Peyer's patch (tissue), 4 donors: ENCODE results near the gene NDFIP2. TPM values are rescaled to one million over a fixed set of nuclear protein-coding genes. Genes with fewer than 3 reads are reported as not detected.

Experiments used
- DNase-seq, 3 donors: peaks; one replicate each; pipeline ENCODE4 v3.0.0-alpha.2; 2017 to 2019
- H3K27ac ChIP-seq, 4 donors: fragments of 200-600 bp; sonication (generic); one replicate each; pipeline ENCODE4 v1.5.1; 2016 to 2019
- H3K27me3 ChIP-seq, 2 donors: fragments of 200-600 bp; sonication (generic); one replicate each; pipeline ENCODE4 v1.5.1; 2019
- H3K36me3 ChIP-seq, 3 donors: fragments of 200-600 bp; sonication (generic); one replicate each; pipeline ENCODE4 v1.5.1; 2016 to 2019
- H3K4me1 ChIP-seq, 4 donors: fragments of 200-600 bp; sonication (generic); one replicate each; pipeline ENCODE4 v1.5.1; 2016 to 2019
- H3K4me3 ChIP-seq, 4 donors: fragments of 200-600 bp; sonication (generic); 1 replicate in 3 of 4; 2 replicates in 1 of 4; pipeline ENCODE4 v1.5.1; 2016 to 2019; ENCODE audit warnings: mild to moderate bottlenecking in 1 of 4
- H3K9me3 ChIP-seq, 4 donors: fragments of 200-600 bp; sonication (generic); one replicate each; pipeline ENCODE4 v1.5.1; 2016 to 2019; ENCODE audit warnings: mild to moderate bottlenecking in 1 of 4
- POLR2A ChIP-seq, 2 donors: fragments of 450-650 bp; IDR thresholded peaks; one replicate each; pipeline ENCODE4 v1.5.1; 2017; ENCODE audit warnings: antibody characterized with exemption in 2 of 2, mild to moderate bottlenecking in 2 of 2, moderate library complexity in 2 of 2
- total RNA-seq, 4 donors: library from RNA; depleted of rRNA; stranded (reverse); fragments of >200 nt; gene quantifications; one replicate each; pipeline ENCODE4 v1.1.0, GENCODE V29; 2016
- TF ChIP-seq, protein P1 (sequence below), 6 experiments: fragments of 450-650 bp in 4 of 6; fragments of 200-600 bp in 2 of 6; sonication (generic) in 1 of 6; IDR thresholded peaks; one replicate each; pipeline ENCODE4 v1.5.1; 2017 to 2019; ENCODE audit warnings: antibody characterized with exemption in 6 of 6, mild to moderate bottlenecking in 3 of 6, moderate library complexity in 1 of 6

The NDFIP2 gene
- total RNA-seq, 4 donors from 2014 or later: 28.1 to 102 (median 59.6) TPM

GRCh38 chr13:79490824-79491223 is 9.9 kb downstream of the NDFIP2 start:
- Histone ChIP-seq H3K27me3 (no peaks in the 10 kb centered on the region), H3K36me3 (no peaks in the 10 kb centered on the region), H3K4me3 (no peak overlapping the region), H3K4me1 (peaks cover 0 to 10% (median 0%) of the 10 kb centered on the region in 4 donors), H3K27ac (no peak overlapping the region), H3K9me3 (no peaks in the 10 kb centered on the region)
- TF ChIP-seq, protein P1, sequence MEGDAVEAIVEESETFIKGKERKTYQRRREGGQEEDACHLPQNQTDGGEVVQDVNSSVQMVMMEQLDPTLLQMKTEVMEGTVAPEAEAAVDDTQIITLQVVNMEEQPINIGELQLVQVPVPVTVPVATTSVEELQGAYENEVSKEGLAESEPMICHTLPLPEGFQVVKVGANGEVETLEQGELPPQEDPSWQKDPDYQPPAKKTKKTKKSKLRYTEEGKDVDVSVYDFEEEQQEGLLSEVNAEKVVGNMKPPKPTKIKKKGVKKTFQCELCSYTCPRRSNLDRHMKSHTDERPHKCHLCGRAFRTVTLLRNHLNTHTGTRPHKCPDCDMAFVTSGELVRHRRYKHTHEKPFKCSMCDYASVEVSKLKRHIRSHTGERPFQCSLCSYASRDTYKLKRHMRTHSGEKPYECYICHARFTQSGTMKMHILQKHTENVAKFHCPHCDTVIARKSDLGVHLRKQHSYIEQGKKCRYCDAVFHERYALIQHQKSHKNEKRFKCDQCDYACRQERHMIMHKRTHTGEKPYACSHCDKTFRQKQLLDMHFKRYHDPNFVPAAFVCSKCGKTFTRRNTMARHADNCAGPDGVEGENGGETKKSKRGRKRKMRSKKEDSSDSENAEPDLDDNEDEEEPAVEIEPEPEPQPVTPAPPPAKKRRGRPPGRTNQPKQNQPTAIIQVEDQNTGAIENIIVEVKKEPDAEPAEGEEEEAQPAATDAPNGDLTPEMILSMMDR (IDR thresholded peaks at IDR 0.05): no peak
- no peak for DNase-seq

GRCh38 chr13:79491715-79492114 is 10.8 kb downstream of the NDFIP2 start:
- H3K27me3 ChIP-seq: no peaks in the 10 kb centered on the region
- no peak overlapping the region for H3K4me3 ChIP-seq
- no peaks in the 10 kb centered on the region for H3K9me3 ChIP-seq
- TF ChIP-seq, protein P1 (IDR thresholded peaks at IDR 0.05): no peak
- no peak for TF ChIP-seq POLR2A (IDR thresholded peaks at IDR 0.05)
- no peak overlapping the region for H3K27ac ChIP-seq
- no peak for DNase-seq
- H3K36me3 ChIP-seq: no peaks in the 10 kb centered on the region
- H3K4me1 ChIP-seq: peaks cover 0 to 2% (median 0%) of the 10 kb centered on the region in 4 donors

DNA sequence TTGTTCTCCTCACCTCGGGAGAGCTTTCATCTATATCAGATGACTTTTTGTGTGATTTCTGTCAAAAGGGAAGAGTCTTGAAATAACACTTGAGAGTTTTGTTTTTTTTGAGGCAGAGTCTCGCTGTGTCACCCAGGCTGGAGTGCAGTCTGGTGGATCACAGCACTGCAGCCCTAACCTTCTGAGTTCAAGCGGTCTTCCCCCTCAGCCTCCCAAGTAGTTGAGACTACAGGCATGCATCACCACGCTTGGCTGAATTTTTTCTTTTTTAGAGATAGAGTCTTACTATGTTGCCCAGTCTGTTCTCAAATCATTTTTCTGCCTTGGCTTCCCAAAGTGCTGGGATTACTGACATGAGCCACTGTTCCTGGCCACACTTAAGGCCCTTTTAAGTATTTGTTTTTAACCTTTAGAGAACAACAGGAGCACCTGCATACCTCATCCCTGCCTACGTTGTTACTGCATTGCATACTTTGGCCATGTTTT is 11.4 kb downstream of the NDFIP2 start:
- TF ChIP-seq POLR2A (IDR thresholded peaks at IDR 0.05): no peak
- TF ChIP-seq, protein P1 (IDR thresholded peaks at IDR 0.05): no peak

DNA sequence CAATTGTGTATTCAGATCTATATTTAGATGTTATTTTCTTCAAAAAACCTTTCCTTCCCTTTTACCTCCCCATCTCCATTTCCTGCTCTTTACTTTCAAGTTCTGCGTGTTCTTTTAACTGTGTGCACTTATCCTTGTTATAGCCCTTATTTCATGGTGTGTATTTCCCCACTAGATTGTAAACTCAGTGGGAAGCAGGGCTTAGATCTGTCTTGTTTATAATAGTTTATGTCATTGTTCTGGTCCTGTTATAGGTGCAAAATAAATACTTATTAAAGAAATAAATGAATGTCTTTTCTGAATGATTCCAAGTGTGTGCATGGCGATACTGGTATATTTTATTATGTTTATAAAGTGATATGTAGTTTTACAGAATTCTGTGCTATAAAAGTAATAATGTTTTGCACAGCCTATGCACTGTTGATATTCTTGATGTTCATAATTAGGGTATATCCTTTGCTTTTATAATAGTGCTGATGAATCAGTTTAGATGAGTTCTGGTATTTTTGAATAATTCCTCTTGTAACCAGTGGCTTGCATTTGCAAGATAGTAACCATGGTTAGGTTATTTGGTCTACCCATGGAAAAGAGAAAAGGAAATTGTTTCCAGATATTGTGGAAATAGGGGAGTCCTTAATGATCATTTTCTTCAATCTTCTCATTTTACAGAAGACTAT is 12.1 kb downstream of the NDFIP2 start:
- no peak for DNase-seq
- TF ChIP-seq, protein P1 (IDR thresholded peaks at IDR 0.05): no peak
- no peak for TF ChIP-seq POLR2A (IDR thresholded peaks at IDR 0.05)
- Histone ChIP-seq H3K4me1 (no peaks in the 10 kb centered on the region), H3K36me3 (no peaks in the 10 kb centered on the region), H3K27me3 (no peaks in the 10 kb centered on the region), H3K27ac (no peak overlapping the region), H3K4me3 (no peak overlapping the region), H3K9me3 (no peaks in the 10 kb centered on the region)

More for the DNA sequence above, 11.4 kb downstream of the NDFIP2 start:
- H3K4me1 ChIP-seq: no peaks in the 10 kb centered on the region
- H3K36me3 ChIP-seq: no peaks in the 10 kb centered on the region
- no peak overlapping the region for H3K4me3 ChIP-seq
- no peak for DNase-seq
- no peak overlapping the region for H3K27ac ChIP-seq
- no peaks in the 10 kb centered on the region for H3K9me3 ChIP-seq
- no peaks in the 10 kb centered on the region for H3K27me3 ChIP-seq

DNA sequence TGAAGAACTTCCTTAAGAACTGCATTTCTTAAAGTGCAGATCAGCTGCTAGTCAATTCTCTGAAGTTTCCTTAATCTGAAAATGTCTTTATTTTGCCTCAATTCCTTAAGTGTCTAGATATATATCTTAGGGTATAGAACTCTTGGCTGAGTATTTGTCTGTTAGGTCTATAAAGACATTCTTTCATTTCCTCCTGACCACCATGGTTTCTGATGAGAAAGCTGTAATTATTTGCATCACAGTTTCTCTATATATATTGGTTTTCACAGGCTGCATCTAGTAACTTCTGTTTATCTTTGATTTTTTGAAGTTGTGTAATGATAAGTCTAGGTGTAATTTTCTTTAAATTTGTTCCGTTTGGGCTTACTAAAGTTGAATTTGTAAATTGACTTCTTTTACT is 15.2 kb downstream of the NDFIP2 start:
- H3K4me1 ChIP-seq: no peaks in the 10 kb centered on the region
- no peaks in the 10 kb centered on the region for H3K27me3 ChIP-seq
- H3K4me3 ChIP-seq: no peak overlapping the region
- H3K36me3 ChIP-seq: no peaks in the 10 kb centered on the region
- DNase-seq: no peak
- no peak overlapping the region for H3K27ac ChIP-seq
- H3K9me3 ChIP-seq: no peaks in the 10 kb centered on the region
- no peak for TF ChIP-seq POLR2A (IDR thresholded peaks at IDR 0.05)
- TF ChIP-seq, protein P1 (IDR thresholded peaks at IDR 0.05): no peak
